ENCODE data around the gene FAM107A.

- no peak for TF ChIP-seq FOXA1 (IDR thresholded peaks at IDR 0.05)
- TF ChIP-seq NFRKB (IDR thresholded peaks at IDR 0.05) = no peak
- no peak for TF ChIP-seq FOXK2 (IDR thresholded peaks at IDR 0.05)
- TF ChIP-seq SP1 (IDR thresholded peaks at IDR 0.05) = no peak
- TF ChIP-seq SUZ12 (IDR thresholded peaks at IDR 0.05) = no peak
- TF ChIP-seq BHLHE40 (IDR thresholded peaks at IDR 0.05; ENCODE audit: borderline replicate concordance) = no peak
- TF ChIP-seq LEF1 (IDR thresholded peaks at IDR 0.05; ENCODE audit: borderline replicate concordance) = no peak
- TF ChIP-seq FOXM1 (IDR thresholded peaks at IDR 0.05; ENCODE audit: borderline replicate concordance) = no peak
- TF ChIP-seq ZNF384 (IDR thresholded peaks at IDR 0.05) = no peak
- TF ChIP-seq ELF4 (IDR thresholded peaks at IDR 0.05) = no peak
- TF ChIP-seq HDGF (IDR thresholded peaks at IDR 0.05; ENCODE audit: borderline replicate concordance) = no peak
Measured at GRCh38 chr3:58568572-58569286, 8.5 kb downstream of the FAM107A start.

Measured in HEK293T (cell line).